ENCODE results near the gene PARD6G.
"Not testable (repeated sequence)": the region's sequence is repeated elsewhere in the genome, so short reads cannot be mapped to it uniquely, and the experiment has no call there.

Gene PARD6G

GRCh38 chr18:80241919-80242777 is 5.2 kb downstream of the PARD6G start:
- DNase-seq (ENCODE audit: low spot score): no peak

- DNase-seq (ENCODE audit: low spot score): no peak
These were observed 7.5 kb downstream of the PARD6G start for GRCh38 chr18:80239830-80240229.

- no peak for DNase-seq (ENCODE audit: low spot score)
These were observed 8.6 kb downstream of the PARD6G start for GRCh38 chr18:80238651-80239260.

GRCh38 chr18:80237519-80237918 is 9.8 kb downstream of the PARD6G start:
- not testable (repeated sequence) for DNase-seq (ENCODE audit: low spot score)

- no peak for DNase-seq (ENCODE audit: low spot score)
These were observed 12.9 kb downstream of the PARD6G start for GRCh38 chr18:80234398-80234797.

GRCh38 chr18:80233899-80234298 is 13.4 kb downstream of the PARD6G start:
- DNase-seq (ENCODE audit: low spot score): no peak

GRCh38 chr18:80233201-80233835 is 14.0 kb downstream of the PARD6G start:
- DNase-seq (ENCODE audit: low spot score): no peak

- no peak for DNase-seq (ENCODE audit: low spot score)
These were observed 14.6 kb downstream of the PARD6G start for GRCh38 chr18:80232710-80233109.

- DNase-seq (ENCODE audit: low spot score): no peak
These were observed 15.3 kb downstream of the PARD6G start for GRCh38 chr18:80232030-80232429.

- no peak for DNase-seq (ENCODE audit: low spot score)
These were observed 15.7 kb downstream of the PARD6G start for GRCh38 chr18:80231616-80232015.

GRCh38 chr18:80231151-80231550 is 16.2 kb downstream of the PARD6G start:
- no peak for DNase-seq (ENCODE audit: low spot score)

GRCh38 chr18:80229766-80230745 is 17.3 kb downstream of the PARD6G start:
- DNase-seq (ENCODE audit: low spot score): no peak

GRCh38 chr18:80229363-80229762 is 18.0 kb downstream of the PARD6G start:
- no peak for DNase-seq (ENCODE audit: low spot score)

GRCh38 chr18:80228051-80228848 is 19.1 kb downstream of the PARD6G start:
- DNase-seq (ENCODE audit: low spot score): no peak

GRCh38 chr18:80227472-80227871 is 19.8 kb downstream of the PARD6G start:
- no peak for DNase-seq (ENCODE audit: low spot score)

- DNase-seq (ENCODE audit: low spot score): no peak
These were observed 21.6 kb downstream of the PARD6G start for GRCh38 chr18:80225685-80226084.

GRCh38 chr18:80223581-80224148 is 23.6 kb downstream of the PARD6G start:
- no peak for DNase-seq (ENCODE audit: low spot score)

GRCh38 chr18:80219488-80219887 is 27.8 kb downstream of the PARD6G start:
- DNase-seq (ENCODE audit: low spot score): not testable (repeated sequence)

- no peak for DNase-seq (ENCODE audit: low spot score)
These were observed 28.7 kb downstream of the PARD6G start for GRCh38 chr18:80218341-80219227.
